ENCODE results near the gene DHFR2.

Gene DHFR2

DNA sequence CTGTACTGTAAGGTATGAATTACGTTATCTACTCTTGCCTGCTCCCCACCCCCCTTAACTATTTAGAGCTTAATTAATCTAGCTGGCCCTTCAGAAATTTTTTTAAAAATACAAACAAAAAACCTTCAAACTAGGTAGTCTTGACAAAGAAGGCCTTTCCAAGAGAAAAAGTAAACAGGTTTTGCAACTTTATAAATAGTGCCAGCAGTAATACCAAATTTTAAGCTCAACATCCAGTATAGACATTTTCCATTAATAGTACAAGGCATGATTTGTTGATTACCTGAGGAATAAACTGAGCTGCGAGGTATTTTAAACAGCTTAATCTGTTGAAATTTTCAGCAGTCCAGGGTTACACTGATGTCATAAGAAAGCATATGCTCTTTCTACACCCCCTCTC is 54.5 kb downstream of the DHFR2 start:
- DNase-seq (ENCODE audit: low read depth in 2 of 3, low spot score in 2 of 3) = no peak
